ENCODE data around the gene ZNRD2. TPM values are rescaled to one million over a fixed set of nuclear protein-coding genes. Genes with fewer than 3 reads are reported as not detected.
"Not testable (repeated sequence)": the region's sequence is repeated elsewhere in the genome, so short reads cannot be mapped to it uniquely, and the experiment has no call there.

ZNRD2 gene
- total and polyA plus RNA-seq, 2 donors: 38.0 to 40.7 TPM

GRCh38 chr11:65558930-65559509 is 11.3 kb upstream of the ZNRD2 start:
- no peak for DNase-seq (ENCODE audit: low read depth in 6 of 9, low spot score in 9 of 9)
- H3K27ac ChIP-seq (ENCODE audit: low read depth in 1 of 2, low read length in 1 of 2): peak overlapping the region; percentile 63 to 90
- H3K4me3 ChIP-seq (ENCODE audit: low read length in 2 of 2): peak overlapping the region; percentile 5 to 66
- 80% methylated on average over 19 of the region's 19 CpGs for WGBS
- H3K9me3 ChIP-seq (ENCODE audit: control insufficient read depth in 2 of 2, insufficient read depth in 1 of 2, low read length in 1 of 2): peaks cover 0 to 8% of the 10 kb centered on the region in 2 donors
- no peaks in the 10 kb centered on the region for H3K36me3 ChIP-seq (ENCODE audit: control insufficient read depth in 2 of 2, insufficient read depth in 2 of 2, low read length in 1 of 2)
- peaks cover 16 to 65% of the 10 kb centered on the region in 2 donors for H3K4me1 ChIP-seq (ENCODE audit: control insufficient read depth in 2 of 2, insufficient read depth in 2 of 2, low read length in 2 of 2)
- peaks cover 0 to 57% of the 10 kb centered on the region in 2 donors for H3K27me3 ChIP-seq (ENCODE audit: control insufficient read depth in 2 of 2, insufficient read depth in 1 of 2, low read length in 1 of 2)

- DNase-seq (ENCODE audit: low read depth in 6 of 9, low spot score in 9 of 9): no peak
- Histone ChIP-seq H3K4me3 (ENCODE audit: low read length in 2 of 2) (no peak overlapping the region), H3K9me3 (ENCODE audit: control insufficient read depth in 2 of 2, insufficient read depth in 1 of 2, low read length in 1 of 2) (peaks cover 0 to 8% of the 10 kb centered on the region in 2 donors), H3K4me1 (ENCODE audit: control insufficient read depth in 2 of 2, insufficient read depth in 2 of 2, low read length in 2 of 2) (peaks cover 11 to 62% of the 10 kb centered on the region in 2 donors), H3K27me3 (ENCODE audit: control insufficient read depth in 2 of 2, insufficient read depth in 1 of 2, low read length in 1 of 2) (peaks cover 0 to 57% of the 10 kb centered on the region in 2 donors), H3K27ac (ENCODE audit: low read depth in 1 of 2, low read length in 1 of 2) (peak overlapping the region in 1 of 2 donors; percentile 90), H3K36me3 (ENCODE audit: control insufficient read depth in 2 of 2, insufficient read depth in 2 of 2, low read length in 1 of 2) (no peaks in the 10 kb centered on the region)
- 94% methylated on average over 5 of the region's 5 CpGs for WGBS
These were observed 10.7 kb upstream of the ZNRD2 start for GRCh38 chr11:65559535-65559934.

GRCh38 chr11:65559951-65560537 is 10.2 kb upstream of the ZNRD2 start:
- Histone ChIP-seq H3K4me1 (ENCODE audit: control insufficient read depth in 2 of 2, insufficient read depth in 2 of 2, low read length in 2 of 2) (peaks cover 8 to 62% of the 10 kb centered on the region in 2 donors), H3K36me3 (ENCODE audit: control insufficient read depth in 2 of 2, insufficient read depth in 2 of 2, low read length in 1 of 2) (no peaks in the 10 kb centered on the region), H3K27me3 (ENCODE audit: control insufficient read depth in 2 of 2, insufficient read depth in 1 of 2, low read length in 1 of 2) (peaks cover 0 to 54% of the 10 kb centered on the region in 2 donors), H3K9me3 (ENCODE audit: control insufficient read depth in 2 of 2, insufficient read depth in 1 of 2, low read length in 1 of 2) (peaks cover 0 to 8% of the 10 kb centered on the region in 2 donors), H3K4me3 (ENCODE audit: low read length in 2 of 2) (no peak overlapping the region), H3K27ac (ENCODE audit: low read depth in 1 of 2, low read length in 1 of 2) (no peak overlapping the region)
- no peak for DNase-seq (ENCODE audit: low read depth in 6 of 9, low spot score in 9 of 9)
- WGBS: 90% methylated on average over 5 of the region's 5 CpGs

- Histone ChIP-seq H3K9me3 (ENCODE audit: control insufficient read depth in 2 of 2, insufficient read depth in 1 of 2, low read length in 1 of 2) (peaks cover 0 to 7% of the 10 kb centered on the region in 2 donors), H3K4me3 (ENCODE audit: low read length in 2 of 2) (no peak overlapping the region), H3K27ac (ENCODE audit: low read depth in 1 of 2, low read length in 1 of 2) (no peak overlapping the region), H3K36me3 (ENCODE audit: control insufficient read depth in 2 of 2, insufficient read depth in 2 of 2, low read length in 1 of 2) (no peaks in the 10 kb centered on the region), H3K27me3 (ENCODE audit: control insufficient read depth in 2 of 2, insufficient read depth in 1 of 2, low read length in 1 of 2) (peaks cover 0 to 48% of the 10 kb centered on the region in 2 donors), H3K4me1 (ENCODE audit: control insufficient read depth in 2 of 2, insufficient read depth in 2 of 2, low read length in 2 of 2) (peaks cover 14 to 61% of the 10 kb centered on the region in 2 donors)
- no peak for DNase-seq (ENCODE audit: low read depth in 6 of 9, low spot score in 9 of 9)
- WGBS: 70% methylated on average over 15 of the region's 15 CpGs
These were observed 9.5 kb upstream of the ZNRD2 start for GRCh38 chr11:65560555-65561418.

- H3K36me3 ChIP-seq (ENCODE audit: control insufficient read depth in 2 of 2, insufficient read depth in 2 of 2, low read length in 1 of 2): peaks cover 0 to 2% of the 10 kb centered on the region in 2 donors
- H3K27ac ChIP-seq (ENCODE audit: low read depth in 1 of 2, low read length in 1 of 2): no peak overlapping the region
- H3K4me3 ChIP-seq (ENCODE audit: low read length in 2 of 2): no peak overlapping the region
- peaks cover 0 to 4% of the 10 kb centered on the region in 2 donors for H3K9me3 ChIP-seq (ENCODE audit: control insufficient read depth in 2 of 2, insufficient read depth in 1 of 2, low read length in 1 of 2)
- no peak for DNase-seq (ENCODE audit: low read depth in 6 of 9, low spot score in 9 of 9)
- H3K4me1 ChIP-seq (ENCODE audit: control insufficient read depth in 2 of 2, insufficient read depth in 2 of 2, low read length in 2 of 2): peaks cover 14 to 61% of the 10 kb centered on the region in 2 donors
- peaks cover 0 to 39% of the 10 kb centered on the region in 2 donors for H3K27me3 ChIP-seq (ENCODE audit: control insufficient read depth in 2 of 2, insufficient read depth in 1 of 2, low read length in 1 of 2)
- 96% methylated on average over 7 of the region's 7 CpGs for WGBS
These were observed 8.3 kb upstream of the ZNRD2 start for GRCh38 chr11:65562020-65562419.

GRCh38 chr11:65562788-65563187 is 7.5 kb upstream of the ZNRD2 start:
- Histone ChIP-seq H3K36me3 (ENCODE audit: control insufficient read depth in 2 of 2, insufficient read depth in 2 of 2, low read length in 1 of 2) (peaks cover 0 to 4% of the 10 kb centered on the region in 2 donors), H3K27ac (ENCODE audit: low read depth in 1 of 2, low read length in 1 of 2) (no peak overlapping the region), H3K4me1 (ENCODE audit: control insufficient read depth in 2 of 2, insufficient read depth in 2 of 2, low read length in 2 of 2) (peaks cover 10 to 55% of the 10 kb centered on the region in 2 donors), H3K9me3 (ENCODE audit: control insufficient read depth in 2 of 2, insufficient read depth in 1 of 2, low read length in 1 of 2) (peaks cover 0 to 4% of the 10 kb centered on the region in 2 donors), H3K27me3 (ENCODE audit: control insufficient read depth in 2 of 2, insufficient read depth in 1 of 2, low read length in 1 of 2) (peaks cover 0 to 33% of the 10 kb centered on the region in 2 donors), H3K4me3 (ENCODE audit: low read length in 2 of 2) (no peak overlapping the region)
- no peak for DNase-seq (ENCODE audit: low read depth in 6 of 9, low spot score in 9 of 9)
- WGBS: 96% methylated on average over 9 of the region's 9 CpGs

GRCh38 chr11:65563601-65564000 is 6.7 kb upstream of the ZNRD2 start:
- peaks cover 0 to 4% of the 10 kb centered on the region in 2 donors for H3K9me3 ChIP-seq (ENCODE audit: control insufficient read depth in 2 of 2, insufficient read depth in 1 of 2, low read length in 1 of 2)
- H3K4me3 ChIP-seq (ENCODE audit: low read length in 2 of 2): no peak overlapping the region
- 96% methylated on average over 4 of the region's 4 CpGs for WGBS
- no peak overlapping the region for H3K27ac ChIP-seq (ENCODE audit: low read depth in 1 of 2, low read length in 1 of 2)
- peaks cover 11 to 54% of the 10 kb centered on the region in 2 donors for H3K4me1 ChIP-seq (ENCODE audit: control insufficient read depth in 2 of 2, insufficient read depth in 2 of 2, low read length in 2 of 2)
- peaks cover 0 to 25% of the 10 kb centered on the region in 2 donors for H3K27me3 ChIP-seq (ENCODE audit: control insufficient read depth in 2 of 2, insufficient read depth in 1 of 2, low read length in 1 of 2)
- no peak for DNase-seq (ENCODE audit: low read depth in 6 of 9, low spot score in 9 of 9)
- peaks cover 1 to 9% of the 10 kb centered on the region in 2 donors for H3K36me3 ChIP-seq (ENCODE audit: control insufficient read depth in 2 of 2, insufficient read depth in 2 of 2, low read length in 1 of 2)

- H3K36me3 ChIP-seq (ENCODE audit: control insufficient read depth in 2 of 2, insufficient read depth in 2 of 2, low read length in 1 of 2): peaks cover 4 to 10% of the 10 kb centered on the region in 2 donors
- not testable (repeated sequence) for DNase-seq (ENCODE audit: low read depth in 6 of 9, low spot score in 9 of 9); H3K9me3 ChIP-seq (ENCODE audit: control insufficient read depth in 2 of 2, insufficient read depth in 1 of 2, low read length in 1 of 2); H3K4me3 ChIP-seq (ENCODE audit: low read length in 2 of 2)
- H3K27me3 ChIP-seq (ENCODE audit: control insufficient read depth in 2 of 2, insufficient read depth in 1 of 2, low read length in 1 of 2): peaks cover 0 to 12% of the 10 kb centered on the region in 2 donors
- 79% methylated on average over 12 of the region's 12 CpGs for WGBS
- H3K27ac ChIP-seq (ENCODE audit: low read depth in 1 of 2, low read length in 1 of 2): peak overlapping the region; percentile 69 to 90
- H3K4me1 ChIP-seq (ENCODE audit: control insufficient read depth in 2 of 2, insufficient read depth in 2 of 2, low read length in 2 of 2): peaks cover 16 to 52% of the 10 kb centered on the region in 2 donors
These were observed 5.3 kb upstream of the ZNRD2 start for GRCh38 chr11:65564879-65565559.
